Measurements from ENCODE around the gene GDF3.
"Not testable (repeated sequence)": the region's sequence is repeated elsewhere in the genome, so short reads cannot be mapped to it uniquely, and the experiment has no call there.

GDF3 gene

GRCh38 chr12:7642876-7643309 lies 52.7 kb downstream of the GDF3 start:
- no peak overlapping the region for H3K27ac ChIP-seq
- TF ChIP-seq, protein P1, sequence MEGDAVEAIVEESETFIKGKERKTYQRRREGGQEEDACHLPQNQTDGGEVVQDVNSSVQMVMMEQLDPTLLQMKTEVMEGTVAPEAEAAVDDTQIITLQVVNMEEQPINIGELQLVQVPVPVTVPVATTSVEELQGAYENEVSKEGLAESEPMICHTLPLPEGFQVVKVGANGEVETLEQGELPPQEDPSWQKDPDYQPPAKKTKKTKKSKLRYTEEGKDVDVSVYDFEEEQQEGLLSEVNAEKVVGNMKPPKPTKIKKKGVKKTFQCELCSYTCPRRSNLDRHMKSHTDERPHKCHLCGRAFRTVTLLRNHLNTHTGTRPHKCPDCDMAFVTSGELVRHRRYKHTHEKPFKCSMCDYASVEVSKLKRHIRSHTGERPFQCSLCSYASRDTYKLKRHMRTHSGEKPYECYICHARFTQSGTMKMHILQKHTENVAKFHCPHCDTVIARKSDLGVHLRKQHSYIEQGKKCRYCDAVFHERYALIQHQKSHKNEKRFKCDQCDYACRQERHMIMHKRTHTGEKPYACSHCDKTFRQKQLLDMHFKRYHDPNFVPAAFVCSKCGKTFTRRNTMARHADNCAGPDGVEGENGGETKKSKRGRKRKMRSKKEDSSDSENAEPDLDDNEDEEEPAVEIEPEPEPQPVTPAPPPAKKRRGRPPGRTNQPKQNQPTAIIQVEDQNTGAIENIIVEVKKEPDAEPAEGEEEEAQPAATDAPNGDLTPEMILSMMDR (conservative IDR thresholded peaks at IDR 0.05), result peak; percentile 89
- no peak for TF ChIP-seq ZFX (IDR thresholded peaks at IDR 0.05)

DNA sequence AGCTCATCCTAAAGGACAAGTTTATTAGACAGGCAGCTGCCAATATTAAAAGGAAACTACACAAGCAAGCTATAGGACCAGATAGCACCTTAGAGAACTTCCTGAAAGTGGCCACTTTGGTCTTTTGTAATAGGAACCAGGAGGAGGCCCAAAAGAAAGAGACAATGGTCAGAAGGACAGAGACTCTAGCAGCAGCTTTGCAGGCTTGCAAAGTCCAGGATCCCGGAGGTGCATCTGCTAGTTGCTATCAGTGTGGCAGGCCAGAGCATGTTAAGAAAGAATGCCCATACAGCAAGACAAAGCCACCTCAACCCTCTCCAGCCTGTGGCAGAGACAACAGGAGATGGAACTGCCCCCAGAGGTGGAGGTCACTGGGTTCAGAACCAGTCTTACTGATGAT lies 53.3 kb downstream of the GDF3 start:
- TF ChIP-seq, protein P1 (conservative IDR thresholded peaks at IDR 0.05), result no peak
- no peak for TF ChIP-seq ZFX (IDR thresholded peaks at IDR 0.05)
- H3K27ac ChIP-seq, result no peak overlapping the region

DNA sequence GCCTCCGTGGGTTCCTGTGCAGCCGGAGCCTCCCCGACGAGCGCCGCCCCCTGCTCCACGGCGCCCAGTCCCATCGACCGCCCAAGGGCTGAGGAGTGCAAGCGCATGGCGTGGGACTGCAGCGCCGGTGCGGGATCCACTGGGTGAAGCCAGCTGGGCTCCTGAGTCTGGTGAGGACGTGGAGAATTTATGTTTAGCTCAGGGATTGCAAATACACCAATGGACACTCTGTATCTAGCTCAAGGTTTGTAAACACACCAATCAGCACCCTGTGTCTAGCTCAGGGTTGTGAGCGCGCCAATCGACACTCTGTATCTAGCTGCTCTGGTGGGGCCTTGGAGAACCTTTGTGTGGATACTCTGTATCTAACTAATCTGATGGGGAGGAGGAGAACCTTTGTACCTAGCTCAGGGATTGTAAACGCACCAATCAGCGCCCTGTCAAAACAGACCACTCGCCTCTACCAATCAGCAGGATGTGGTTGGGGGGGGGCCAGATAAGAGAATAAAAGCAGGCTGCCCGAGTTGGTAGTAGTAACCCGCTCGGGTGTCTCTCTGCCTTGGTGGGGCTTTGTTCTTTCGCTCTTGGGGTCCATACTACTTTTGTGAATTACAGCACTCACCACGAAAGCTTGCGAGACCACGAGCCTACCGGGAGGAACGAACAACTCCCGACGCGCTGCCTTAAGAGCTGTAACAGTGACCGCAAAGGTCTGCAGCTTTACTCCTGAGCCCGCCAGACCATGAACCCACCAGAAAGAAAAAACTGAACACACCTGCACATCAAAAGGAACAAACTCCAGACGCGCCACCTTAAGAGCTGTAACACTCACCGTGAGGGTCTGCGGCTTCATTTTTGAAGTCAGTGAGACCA lies 55.2 kb downstream of the GDF3 start:
- not testable (repeated sequence) for H3K27ac ChIP-seq
